AG08395 (cell line): ENCODE results near the gene MIAT.
"Not testable (repeated sequence)": the region's sequence is repeated elsewhere in the genome, so short reads cannot be mapped to it uniquely, and the experiment has no call there.

ENCODE experiments used
- DNase-seq: peaks from one replicate; pipeline ENCODE4 v3.0.0; 2012; ENCODE audit warnings: mixed read lengths, low spot score

Gene MIAT

GRCh38 chr22:26700462-26700861, 43.1 kb downstream of the MIAT start:
- DNase-seq, result no peak

GRCh38 chr22:26700886-26701285, 43.5 kb downstream of the MIAT start:
- no peak for DNase-seq

GRCh38 chr22:26701323-26701722, 43.9 kb downstream of the MIAT start:
- DNase-seq, result no peak

GRCh38 chr22:26702906-26703830, 45.8 kb downstream of the MIAT start:
- no peak for DNase-seq

GRCh38 chr22:26705379-26705778, 48.0 kb downstream of the MIAT start:
- DNase-seq, result not testable (repeated sequence)

GRCh38 chr22:26707090-26707489, 49.7 kb downstream of the MIAT start:
- DNase-seq, result no peak

- DNase-seq, result no peak
Observed at GRCh38 chr22:26707581-26707980, 50.2 kb downstream of the MIAT start.

GRCh38 chr22:26708256-26709009, 51.0 kb downstream of the MIAT start:
- peak; percentile 33 for DNase-seq

GRCh38 chr22:26709617-26710390, 52.4 kb downstream of the MIAT start:
- peak; percentile 67 for DNase-seq

GRCh38 chr22:26711205-26711963, 54.0 kb downstream of the MIAT start:
- DNase-seq, result no peak

- DNase-seq, result no peak
Observed at GRCh38 chr22:26712158-26712557, 54.8 kb downstream of the MIAT start.

GRCh38 chr22:26713823-26714449, 56.5 kb downstream of the MIAT start:
- peak; percentile 84 for DNase-seq

- DNase-seq, result no peak
Observed at GRCh38 chr22:26714971-26715370, 57.6 kb downstream of the MIAT start.

GRCh38 chr22:26715392-26715936, 58.1 kb downstream of the MIAT start:
- no peak for DNase-seq

GRCh38 chr22:26718488-26718887, 61.1 kb downstream of the MIAT start:
- DNase-seq, result no peak

- peak; percentile 95 for DNase-seq
Observed at GRCh38 chr22:26718905-26719304, 61.5 kb downstream of the MIAT start.

GRCh38 chr22:26722159-26722558, 64.8 kb downstream of the MIAT start:
- DNase-seq, result peak; percentile 54

GRCh38 chr22:26724414-26724813, 67.0 kb downstream of the MIAT start:
- no peak for DNase-seq

- no peak for DNase-seq
Observed at GRCh38 chr22:26725012-26725676, 67.8 kb downstream of the MIAT start.
